Vagina (tissue), 2 donors: ENCODE data around the gene TSEN2. TPM values are rescaled to one million over a fixed set of nuclear protein-coding genes. Genes with fewer than 3 reads are reported as not detected.

Experiments used
- DNase-seq, 2 donors: peaks; one replicate each; pipeline ENCODE4 v3.0.0-alpha.2; 2017; ENCODE audit errors: extremely low spot score in 2 of 2
- H3K27ac ChIP-seq: fragments of 200-600 bp; sonication (generic); one replicate; pipeline ENCODE4 v1.5.1; 2019
- H3K27me3 ChIP-seq: fragments of 200-600 bp; sonication (generic); one replicate; pipeline ENCODE4 v1.5.1; 2019
- H3K36me3 ChIP-seq, 2 donors: fragments of 200-600 bp; sonication (generic); one replicate each; pipeline ENCODE4 v1.5.1; 2017 to 2019
- H3K4me1 ChIP-seq: fragments of 200-600 bp; sonication (generic); one replicate; pipeline ENCODE4 v1.5.1; 2019
- H3K4me3 ChIP-seq, 2 donors: fragments of 200-600 bp; sonication (generic); 1 replicate in 1 of 2; 2 replicates in 1 of 2; pipeline ENCODE4 v1.5.1; 2016 to 2019
- H3K9me3 ChIP-seq: fragments of 200-600 bp; sonication (generic); one replicate; pipeline ENCODE4 v1.5.1; 2019
- CTCF ChIP-seq, 3 experiments: fragments of 450-650 bp in 2 of 3; fragments of 200-600 bp in 1 of 3; sonication (generic) in 1 of 3; IDR thresholded peaks; one replicate each; pipeline ENCODE4 v1.5.1; 2017 to 2019; ENCODE audit warnings: antibody characterized with exemption in 3 of 3, mild to moderate bottlenecking in 2 of 3, moderate library complexity in 2 of 3
- POLR2A ChIP-seq, 2 donors: fragments of 450-650 bp; IDR thresholded peaks; one replicate each; pipeline ENCODE4 v1.6.1; 2017; ENCODE audit warnings: antibody characterized with exemption in 2 of 2, mild to moderate bottlenecking in 2 of 2, moderate library complexity in 2 of 2
- POLR2AphosphoS5 ChIP-seq, 2 donors: sonication (generic); formaldehyde crosslinking; IDR thresholded peaks; one replicate each; pipeline ENCODE4 v1.9.0; 2017; ENCODE audit warnings: antibody characterized with exemption in 2 of 2, mild to moderate bottlenecking in 2 of 2, low read depth in 1 of 2; ENCODE audit not compliant: insufficient read depth in 1 of 2
- intact Hi-C: fragments of 100-400 bp; cut with DNase I; formaldehyde crosslinking; loops from one replicate; pipeline ENCODE4 v1.15.1; 2023
- small RNA-seq: library from RNA; depleted of rRNA; stranded (forward); fragments of <200 nt; gene quantifications from one replicate; pipeline ENCODE3, GENCODE V24; 2016
- total RNA-seq: library from RNA; depleted of rRNA; stranded (reverse); fragments of >200 nt; gene quantifications from one replicate; pipeline ENCODE4 v1.2.3, GENCODE V29; 2016

The TSEN2 gene
- total RNA-seq, 1 donor from 2014 or later: 16.0 TPM

- Histone ChIP-seq H3K27me3 (no peaks in the 10 kb centered on the region), H3K9me3 (no peaks in the 10 kb centered on the region), H3K27ac (no peak overlapping the region), H3K36me3 (peaks cover 0 to 79% of the 10 kb centered on the region in 2 donors), H3K4me3 (no peak overlapping the region), H3K4me1 (no peaks in the 10 kb centered on the region)
- no peak for DNase-seq
- TF ChIP-seq POLR2AphosphoS5 (IDR thresholded peaks at IDR 0.05; ENCODE audit: insufficient read depth in 1 of 2, low read depth in 1 of 2): no peak
- no peak for TF ChIP-seq POLR2A (IDR thresholded peaks at IDR 0.05)
- TF ChIP-seq CTCF (IDR thresholded peaks at IDR 0.05): no peak
- intact Hi-C loops: no loop called here
These were observed 94.5 kb downstream of the TSEN2 start for GRCh38 chr3:12578742-12579141.

GRCh38 chr3:12579456-12579855 is 95.2 kb downstream of the TSEN2 start:
- no peaks in the 10 kb centered on the region for H3K9me3 ChIP-seq
- no peaks in the 10 kb centered on the region for H3K4me1 ChIP-seq
- peaks cover 0 to 79% of the 10 kb centered on the region in 2 donors for H3K36me3 ChIP-seq
- intact Hi-C loops: no loop called here
- H3K4me3 ChIP-seq: no peak overlapping the region
- DNase-seq: no peak
- TF ChIP-seq POLR2AphosphoS5 (IDR thresholded peaks at IDR 0.05; ENCODE audit: insufficient read depth in 1 of 2, low read depth in 1 of 2) (no peak), CTCF (IDR thresholded peaks at IDR 0.05) (no peak), POLR2A (IDR thresholded peaks at IDR 0.05) (no peak)
- H3K27me3 ChIP-seq: no peaks in the 10 kb centered on the region
- no peak overlapping the region for H3K27ac ChIP-seq

GRCh38 chr3:12579905-12580304 is 95.6 kb downstream of the TSEN2 start:
- Histone ChIP-seq H3K27me3 (no peaks in the 10 kb centered on the region), H3K27ac (no peak overlapping the region), H3K36me3 (peaks cover 0 to 79% of the 10 kb centered on the region in 2 donors), H3K4me1 (no peaks in the 10 kb centered on the region), H3K4me3 (no peak overlapping the region), H3K9me3 (no peaks in the 10 kb centered on the region)
- intact Hi-C loops: no loop called here
- TF ChIP-seq CTCF (IDR thresholded peaks at IDR 0.05): no peak
- no peak for TF ChIP-seq POLR2AphosphoS5 (IDR thresholded peaks at IDR 0.05; ENCODE audit: insufficient read depth in 1 of 2, low read depth in 1 of 2)
- TF ChIP-seq POLR2A (IDR thresholded peaks at IDR 0.05): no peak
- DNase-seq: no peak

- peaks cover 0 to 67% of the 10 kb centered on the region in 2 donors for H3K36me3 ChIP-seq
These were observed 98.5 kb downstream of the TSEN2 start for GRCh38 chr3:12582730-12583129.

More at GRCh38 chr3:12582730-12583129, 98.5 kb downstream of the TSEN2 start:
- H3K27me3 ChIP-seq: no peaks in the 10 kb centered on the region
- H3K4me3 ChIP-seq: no peak overlapping the region
- H3K27ac ChIP-seq: no peak overlapping the region
- intact Hi-C loops: no loop called here
- no peaks in the 10 kb centered on the region for H3K4me1 ChIP-seq
- no peak for TF ChIP-seq POLR2AphosphoS5 (IDR thresholded peaks at IDR 0.05; ENCODE audit: insufficient read depth in 1 of 2, low read depth in 1 of 2)
- no peak for TF ChIP-seq CTCF (IDR thresholded peaks at IDR 0.05)
- no peak for DNase-seq
- no peaks in the 10 kb centered on the region for H3K9me3 ChIP-seq

Small RNA genes lying within 50 kb of the gene (small RNA-seq; reads per million reads assigned to genes)
- gene RF00017 (not detected), gene RNA5SP123 (not detected), gene RNU6-377P (not detected)

Other genes with a start within 250 kb of the TSEN2 start
- gene PPARG, start 195.4 kb upstream of the TSEN2 start, total RNA-seq: 28.5 TPM
- not detected for gene MKRN2OS, start 61.0 kb downstream of the TSEN2 start, total RNA-seq
- gene MKRN2, start 72.6 kb downstream of the TSEN2 start, total RNA-seq: 28.5 TPM
- 89.6 TPM for gene RAF1, start 179.6 kb downstream of the TSEN2 start, total RNA-seq